Skeletal muscle tissue (tissue), 4 donors: ENCODE measurements around the gene ZNF429. TPM values are rescaled to one million over a fixed set of nuclear protein-coding genes. Genes with fewer than 3 reads are reported as not detected.

Experiments used
- H3K27ac ChIP-seq: one replicate; pipeline ENCODE4 v1.7.0; 2013; ENCODE audit warnings: mild to moderate bottlenecking, low read depth, low read length, inconsistent platforms
- H3K27me3 ChIP-seq, 3 donors: one replicate each; pipeline ENCODE4 v1.7.0; 2013; ENCODE audit warnings: low read length in 3 of 3; ENCODE audit not compliant: control insufficient read depth in 3 of 3, insufficient read depth in 3 of 3
- H3K36me3 ChIP-seq, 3 donors: one replicate each; pipeline ENCODE4 v1.7.0; 2013; ENCODE audit warnings: low read length in 3 of 3; ENCODE audit not compliant: control insufficient read depth in 3 of 3, insufficient read depth in 3 of 3
- H3K4me1 ChIP-seq, 3 donors: one replicate each; pipeline ENCODE4 v1.7.0; 2013; ENCODE audit warnings: low read length in 3 of 3, mild to moderate bottlenecking in 3 of 3; ENCODE audit not compliant: control insufficient read depth in 3 of 3, insufficient read depth in 3 of 3
- H3K4me3 ChIP-seq, 3 donors: one replicate each; pipeline ENCODE4 v1.7.0; 2013; ENCODE audit warnings: low read length in 3 of 3
- H3K9ac ChIP-seq, 3 donors: one replicate each; pipeline ENCODE4 v1.7.0; 2013; ENCODE audit warnings: low read length in 3 of 3, mild to moderate bottlenecking in 3 of 3, moderate library complexity in 2 of 3, low read depth in 1 of 3
- H3K9me3 ChIP-seq, 3 donors: one replicate each; pipeline ENCODE4 v1.7.0; 2013; ENCODE audit warnings: low read length in 3 of 3; ENCODE audit not compliant: control insufficient read depth in 3 of 3
- total RNA-seq: library from RNA; depleted of rRNA; stranded (reverse); fragments of >200 nt; gene quantifications from one replicate; pipeline ENCODE4 v1.2.3, GENCODE V29; 2014
- donor health status: Osteomylitis.

Gene ZNF429
- total RNA-seq, 1 donor from 2014 or later = 10.4 TPM

- H3K9me3 ChIP-seq = peaks cover 0 to 10% (median 0%) of the 10 kb centered on the region in 3 donors
- H3K4me1 ChIP-seq = peaks cover 0 to 14% (median 3%) of the 10 kb centered on the region in 3 donors
- H3K4me3 ChIP-seq = peak overlapping the region; percentile 45 to 80 (median 76)
- H3K27ac ChIP-seq = no peak overlapping the region
- H3K9ac ChIP-seq = peak overlapping the region; percentile 40 to 94 (median 75)
- peaks cover 0 to 26% (median 4%) of the 10 kb centered on the region in 3 donors for H3K27me3 ChIP-seq
- no peaks in the 10 kb centered on the region for H3K36me3 ChIP-seq
These were observed 81.1 kb downstream of the ZNF429 start for GRCh38 chr19:21586311-21587116.

- peaks cover 0 to 10% (median 0%) of the 10 kb centered on the region in 3 donors for H3K9me3 ChIP-seq
- peak overlapping the region in 2 of 3 donors; percentile 76 to 80 for H3K4me3 ChIP-seq
- peaks cover 0 to 26% (median 4%) of the 10 kb centered on the region in 3 donors for H3K27me3 ChIP-seq
- peaks cover 0 to 14% (median 3%) of the 10 kb centered on the region in 3 donors for H3K4me1 ChIP-seq
- H3K9ac ChIP-seq = peak overlapping the region in 2 of 3 donors; percentile 75 to 94
- H3K27ac ChIP-seq = no peak overlapping the region
- H3K36me3 ChIP-seq = no peaks in the 10 kb centered on the region
These were observed 81.7 kb downstream of the ZNF429 start for GRCh38 chr19:21587117-21587461.

DNA sequence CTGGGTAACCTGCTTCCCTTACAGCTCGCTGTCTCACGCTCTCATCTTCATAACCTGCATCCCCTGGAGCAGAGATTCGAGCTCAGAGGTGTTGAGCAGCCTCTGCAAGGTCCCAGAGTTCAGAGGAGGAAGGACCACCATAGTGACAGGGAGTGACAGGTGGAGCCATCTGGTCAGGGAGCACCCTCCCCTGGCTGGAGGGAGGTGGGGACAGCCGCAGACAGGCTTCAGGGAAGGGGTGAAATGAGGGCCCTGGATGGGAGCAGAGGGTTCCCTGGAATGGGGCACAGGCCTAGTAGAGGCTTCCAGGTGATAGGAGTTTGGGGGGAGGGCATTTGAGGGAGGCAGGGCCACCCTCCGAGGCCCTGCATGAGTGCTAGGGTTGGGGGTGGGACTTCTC, 82.1 kb downstream of the ZNF429 start:
- Histone ChIP-seq H3K27me3 (peaks cover 0 to 26% (median 4%) of the 10 kb centered on the region in 3 donors), H3K9me3 (peaks cover 0 to 10% (median 0%) of the 10 kb centered on the region in 3 donors), H3K36me3 (no peaks in the 10 kb centered on the region), H3K4me3 (peak overlapping the region in 2 of 3 donors; percentile 4 to 76), H3K27ac (no peak overlapping the region), H3K9ac (peak overlapping the region in 1 of 3 donors; percentile 94), H3K4me1 (peaks cover 0 to 14% (median 3%) of the 10 kb centered on the region in 3 donors)

GRCh38 chr19:21588065-21588601, 82.7 kb downstream of the ZNF429 start:
- peaks cover 0 to 14% (median 3%) of the 10 kb centered on the region in 3 donors for H3K4me1 ChIP-seq
- H3K36me3 ChIP-seq = no peaks in the 10 kb centered on the region
- H3K9ac ChIP-seq = no peak overlapping the region
- peaks cover 0 to 26% (median 4%) of the 10 kb centered on the region in 3 donors for H3K27me3 ChIP-seq
- H3K9me3 ChIP-seq = peaks cover 0 to 10% (median 0%) of the 10 kb centered on the region in 3 donors
- no peak overlapping the region for H3K4me3 ChIP-seq
- no peak overlapping the region for H3K27ac ChIP-seq

GRCh38 chr19:21590867-21591266, 85.5 kb downstream of the ZNF429 start:
- H3K36me3 ChIP-seq = no peaks in the 10 kb centered on the region
- no peak overlapping the region for H3K4me3 ChIP-seq
- H3K9me3 ChIP-seq = no peaks in the 10 kb centered on the region
- peaks cover 0 to 14% (median 4%) of the 10 kb centered on the region in 3 donors for H3K27me3 ChIP-seq
- no peak overlapping the region for H3K27ac ChIP-seq
- H3K9ac ChIP-seq = no peak overlapping the region
- H3K4me1 ChIP-seq = peaks cover 0 to 3% (median 3%) of the 10 kb centered on the region in 3 donors

- Histone ChIP-seq H3K9ac (no peak overlapping the region), H3K27me3 (no peaks in the 10 kb centered on the region), H3K4me3 (no peak overlapping the region), H3K9me3 (no peaks in the 10 kb centered on the region), H3K27ac (no peak overlapping the region), H3K4me1 (no peaks in the 10 kb centered on the region), H3K36me3 (peaks cover 0 to 5% (median 0%) of the 10 kb centered on the region in 3 donors)
These were observed 87.6 kb downstream of the ZNF429 start for GRCh38 chr19:21593008-21593481.

GRCh38 chr19:21593502-21593901, 88.1 kb downstream of the ZNF429 start:
- no peak overlapping the region for H3K27ac ChIP-seq
- H3K36me3 ChIP-seq = peaks cover 0 to 5% (median 0%) of the 10 kb centered on the region in 3 donors
- no peak overlapping the region for H3K9ac ChIP-seq
- no peak overlapping the region for H3K4me3 ChIP-seq
- no peaks in the 10 kb centered on the region for H3K9me3 ChIP-seq
- H3K4me1 ChIP-seq = no peaks in the 10 kb centered on the region
- no peaks in the 10 kb centered on the region for H3K27me3 ChIP-seq

GRCh38 chr19:21593934-21594820, 88.8 kb downstream of the ZNF429 start:
- Histone ChIP-seq H3K36me3 (peaks cover 0 to 5% (median 0%) of the 10 kb centered on the region in 3 donors), H3K4me1 (no peaks in the 10 kb centered on the region), H3K9ac (no peak overlapping the region), H3K27ac (no peak overlapping the region), H3K9me3 (no peaks in the 10 kb centered on the region), H3K4me3 (no peak overlapping the region), H3K27me3 (no peaks in the 10 kb centered on the region)

DNA sequence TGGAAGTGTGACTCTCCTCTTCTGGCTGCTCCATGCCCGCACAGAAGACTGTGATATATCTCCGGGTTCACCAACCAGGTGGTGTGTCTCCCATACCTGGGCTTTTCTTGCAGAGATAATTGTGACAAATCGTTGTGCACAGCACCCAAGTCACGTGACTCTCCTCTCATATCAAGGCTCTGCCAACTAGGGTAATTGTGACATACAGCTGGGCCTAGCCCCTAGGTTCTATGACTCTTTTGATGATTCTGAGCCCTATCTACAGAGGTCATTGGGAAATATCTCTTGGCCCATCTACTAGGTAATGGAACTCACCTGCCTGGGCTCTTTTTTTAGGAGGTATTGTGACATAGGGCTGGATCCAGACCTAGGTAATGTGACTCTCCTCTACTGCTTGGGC, 89.8 kb downstream of the ZNF429 start:
- Histone ChIP-seq H3K27me3 (no peaks in the 10 kb centered on the region), H3K4me3 (no peak overlapping the region), H3K36me3 (peaks cover 0 to 5% (median 0%) of the 10 kb centered on the region in 3 donors), H3K4me1 (no peaks in the 10 kb centered on the region), H3K27ac (no peak overlapping the region), H3K9me3 (no peaks in the 10 kb centered on the region), H3K9ac (no peak overlapping the region)
